H9 (cell line): ENCODE data around the gene FOXB2. TPM values are rescaled to one million over a fixed set of nuclear protein-coding genes. Genes with fewer than 3 reads are reported as not detected.

Experiments used
- DNase-seq: peaks from one replicate; pipeline ENCODE4 v3.0.0-alpha.2; 2017
- H2AFZ ChIP-seq: one replicate; pipeline ENCODE4 v1.6.1; 2013; ENCODE audit warnings: mild to moderate bottlenecking, low read length, control low read depth, moderate library complexity
- H2AK5ac ChIP-seq: 2 replicates; pipeline ENCODE4 v1.6.1; 2013; ENCODE audit warnings: low read length, control low read depth, mixed read lengths; ENCODE audit not compliant: insufficient read length
- H2BK120ac ChIP-seq: one replicate; pipeline ENCODE4 v1.6.1; 2013; ENCODE audit warnings: low read depth, mild to moderate bottlenecking, low read length, control low read depth, inconsistent platforms; ENCODE audit not compliant: poor library complexity, severe bottlenecking
- H2BK12ac ChIP-seq: 2 replicates; pipeline ENCODE4 v1.6.1; 2013; ENCODE audit warnings: low read length, control low read depth, mixed read lengths, low read depth; ENCODE audit not compliant: insufficient read length
- H2BK15ac ChIP-seq: 2 replicates; pipeline ENCODE4 v1.6.1; 2013; ENCODE audit warnings: low read depth, low read length, control low read depth
- H2BK20ac ChIP-seq: one replicate; pipeline ENCODE4 v1.6.1; 2013; ENCODE audit warnings: low read depth, mild to moderate bottlenecking, low read length, control low read depth, inconsistent platforms; ENCODE audit not compliant: poor library complexity, severe bottlenecking
- H2BK5ac ChIP-seq: 2 replicates; pipeline ENCODE4 v1.6.1; 2013; ENCODE audit warnings: low read length, control low read depth, mixed read lengths; ENCODE audit not compliant: insufficient read length
- H3K14ac ChIP-seq: 2 replicates; pipeline ENCODE4 v1.6.1; 2013; ENCODE audit warnings: low read length, control low read depth; ENCODE audit not compliant: insufficient read depth
- H3K18ac ChIP-seq: 2 replicates; pipeline ENCODE4 v1.6.1; 2013; ENCODE audit warnings: low read depth, mild to moderate bottlenecking, mixed read lengths, low read length, control low read depth; ENCODE audit not compliant: insufficient read length
- H3K23ac ChIP-seq: 2 replicates; pipeline ENCODE4 v1.6.1; 2013; ENCODE audit warnings: low read length, control low read depth, mixed read lengths, low read depth; ENCODE audit not compliant: insufficient read length
- H3K23me2 ChIP-seq: 2 replicates; pipeline ENCODE4 v1.6.1; 2013; ENCODE audit warnings: low read depth, mild to moderate bottlenecking, mixed read lengths, low read length, control low read depth; ENCODE audit not compliant: insufficient read length, poor library complexity, severe bottlenecking
- H3K27ac ChIP-seq: 2 replicates; pipeline ENCODE4 v1.5.1; 2013; ENCODE audit warnings: low read length, control low read depth, mixed read lengths, low read depth; ENCODE audit not compliant: insufficient read length
- H3K27me3 ChIP-seq: 2 replicates; pipeline ENCODE4 v1.6.1; 2013; ENCODE audit warnings: low read length, control low read depth, inconsistent platforms; ENCODE audit not compliant: insufficient read depth
- H3K4ac ChIP-seq: 2 replicates; pipeline ENCODE4 v1.6.1; 2013; ENCODE audit warnings: low read depth, mild to moderate bottlenecking, control low read depth, inconsistent platforms, low read length, moderate library complexity
- H3K4me1 ChIP-seq: 2 replicates; pipeline ENCODE4 v1.6.1; 2013; ENCODE audit warnings: low read length, control low read depth, inconsistent platforms; ENCODE audit not compliant: insufficient read depth
- H3K4me2 ChIP-seq: 2 replicates; pipeline ENCODE4 v1.6.1; 2013; ENCODE audit warnings: low read length, control low read depth, mixed read lengths; ENCODE audit not compliant: insufficient read length, insufficient read depth
- H3K56ac ChIP-seq: 2 replicates; pipeline ENCODE4 v1.6.1; 2013; ENCODE audit warnings: low read depth, mild to moderate bottlenecking, mixed read lengths, low read length, control low read depth; ENCODE audit not compliant: insufficient read length
- H3K79me1 ChIP-seq: 2 replicates; pipeline ENCODE4 v1.6.1; 2013; ENCODE audit warnings: low read depth, mild to moderate bottlenecking, moderate library complexity, low read length, control low read depth, inconsistent platforms; ENCODE audit not compliant: insufficient read depth, poor library complexity, severe bottlenecking
- H3K79me2 ChIP-seq: 2 replicates; pipeline ENCODE4 v1.6.1; 2013; ENCODE audit warnings: low read length, control low read depth, inconsistent platforms; ENCODE audit not compliant: insufficient read depth
- H3K9ac ChIP-seq: 2 replicates; pipeline ENCODE4 v1.6.1; 2013; ENCODE audit warnings: low read length, control low read depth, mixed read lengths; ENCODE audit not compliant: insufficient read length; ENCODE audit errors: extremely low read depth
- H3K9me3 ChIP-seq: one replicate; pipeline ENCODE4 v1.6.1; 2013; ENCODE audit warnings: low read depth, low read length, inconsistent platforms; ENCODE audit not compliant: control insufficient read depth
- H3T11ph ChIP-seq: one replicate; pipeline ENCODE4 v1.6.1; 2013; ENCODE audit warnings: mild to moderate bottlenecking, low read length, control low read depth, inconsistent platforms
- H4K20me1 ChIP-seq: one replicate; pipeline ENCODE4 v1.6.1; 2013; ENCODE audit not compliant: control insufficient read depth, insufficient read length, insufficient read depth
- H4K5ac ChIP-seq: 2 replicates; pipeline ENCODE4 v1.6.1; 2013; ENCODE audit warnings: low read depth, mild to moderate bottlenecking, mixed read lengths, low read length, control low read depth; ENCODE audit not compliant: insufficient read length
- H4K8ac ChIP-seq: replicated peaks from 2 replicates; pipeline ENCODE4 v1.6.1; 2013; ENCODE audit warnings: low read length, control low read depth, mixed read lengths, low read depth; ENCODE audit not compliant: insufficient read length
- H4K91ac ChIP-seq: 2 replicates; pipeline ENCODE4 v1.6.1; 2013; ENCODE audit warnings: low read depth, mild to moderate bottlenecking, moderate library complexity, mixed read lengths, low read length, control low read depth; ENCODE audit not compliant: insufficient read length
- H3K27ac Mint-ChIP-seq, 3 experiments: 2 replicates in 2 of 3; 3 replicates in 1 of 3; pipeline ENCODE4 v1.8.0; 2020 to 2021; ENCODE audit warnings: mixed read lengths in 3 of 3, mild to moderate bottlenecking in 1 of 3, moderate library complexity in 1 of 3
- H3K27me3 Mint-ChIP-seq: 2 replicates; pipeline ENCODE4 v1.8.0; 2021; ENCODE audit warnings: low read depth, mild to moderate bottlenecking, moderate library complexity, mixed read lengths
- H3K36me3 Mint-ChIP-seq, 3 experiments: 2 replicates in 2 of 3; 3 replicates in 1 of 3; pipeline ENCODE4 v1.8.0; 2020 to 2021; ENCODE audit warnings: low read depth in 3 of 3, mixed read lengths in 3 of 3; ENCODE audit not compliant: insufficient read depth in 1 of 3
- H3K4me1 Mint-ChIP-seq, 2 experiments: 2 replicates each; pipeline ENCODE4 v1.8.0; 2020; ENCODE audit warnings: mixed read lengths in 2 of 2
- H3K4me3 Mint-ChIP-seq, 2 experiments: 2 replicates in 1 of 2; 3 replicates in 1 of 2; pipeline ENCODE4 v1.8.0; 2020 to 2021; ENCODE audit warnings: mild to moderate bottlenecking in 2 of 2, mixed read lengths in 2 of 2, moderate library complexity in 1 of 2
- H3K9me3 Mint-ChIP-seq, 2 experiments: 2 replicates in 1 of 2; 3 replicates in 1 of 2; pipeline ENCODE4 v1.8.0; 2020; ENCODE audit warnings: mild to moderate bottlenecking in 2 of 2, mixed read lengths in 2 of 2, moderate library complexity in 1 of 2
- CTCF ChIP-seq: fragments of 200-600 bp; sonication (generic); conservative IDR thresholded peaks from 3 replicates; pipeline ENCODE4 v1.8.0; 2021; ENCODE audit warnings: antibody characterized with exemption, mild to moderate bottlenecking
- WGBS: extraction: QIAGEN DNeasy Blood & Tissue Kit; methylation state at CpG from one replicate; pipeline ENCODE4 v1.1.7; 2013; ENCODE audit warnings: missing lambda C conversion rate, low lambda C conversion rate, mixed read lengths; ENCODE audit not compliant: insufficient read length; ENCODE audit errors: extremely low coverage; 5-methylcytosine and 5-hydroxymethylcytosine counted together
- total RNA-seq: library from RNA; stranded (reverse); gene quantifications from 2 replicates; pipeline ENCODE4 v1.2.1, GENCODE V29; 2021

Gene FOXB2
- total RNA-seq, 1 experiment from 2014 or later = 7.8 TPM

- no peak overlapping the region for H3K18ac ChIP-seq
- no peaks in the 10 kb centered on the region for H3K79me1 ChIP-seq
- no peaks in the 10 kb centered on the region for H3K4me1 ChIP-seq
- no peak for TF ChIP-seq CTCF
- no peaks in the 10 kb centered on the region for H3K9me3 Mint-ChIP-seq
- no peak overlapping the region for H3K4ac ChIP-seq
- no peak overlapping the region for H2BK12ac ChIP-seq
- no peaks in the 10 kb centered on the region for H3K79me2 ChIP-seq
- no peak overlapping the region for H3K9ac ChIP-seq
- H2AK5ac ChIP-seq = no peak overlapping the region
- H3K27me3 Mint-ChIP-seq = peaks cover 1% of the 10 kb centered on the region; the same call in 1 of the 2 replicates
- no peak overlapping the region for H4K8ac ChIP-seq
- no peak overlapping the region for H4K5ac ChIP-seq
- H2BK5ac ChIP-seq = no peak overlapping the region
- H2BK15ac ChIP-seq = no peak overlapping the region
- H3K27ac ChIP-seq = no peak overlapping the region
- no peak overlapping the region for H2AFZ ChIP-seq
- H3K4me1 Mint-ChIP-seq = peaks cover 3% of the 10 kb centered on the region in 2 experiments
- no peak overlapping the region for H3K4me3 Mint-ChIP-seq
- H3K14ac ChIP-seq = no peak overlapping the region
- no peaks in the 10 kb centered on the region for H3K36me3 Mint-ChIP-seq
- no peak overlapping the region for H2BK120ac ChIP-seq
- no peaks in the 10 kb centered on the region for H3K23me2 ChIP-seq
- no peak overlapping the region for H3K23ac ChIP-seq
- H2BK20ac ChIP-seq = no peak overlapping the region
- no CpG with 5 or more reads among the region's 5 CpGs for WGBS
- no peak for DNase-seq
- H3K27me3 ChIP-seq = no peaks in the 10 kb centered on the region
- H3K56ac ChIP-seq = no peak overlapping the region
- H3T11ph ChIP-seq = no peak overlapping the region
- no peaks in the 10 kb centered on the region for H3K9me3 ChIP-seq
- H3K27ac Mint-ChIP-seq = no peak overlapping the region
- no peak overlapping the region for H3K4me2 ChIP-seq
- H4K91ac ChIP-seq = no peak overlapping the region
- no peaks in the 10 kb centered on the region for H4K20me1 ChIP-seq
Measured at GRCh38 chr9:76985581-76985980, 33.9 kb upstream of the FOXB2 start.
